H1 (cell line): ENCODE measurements around the gene ZFTA. TPM values are rescaled to one million over a fixed set of nuclear protein-coding genes. Genes with fewer than 3 reads are reported as not detected.

Experiments
- RNF2 ChIP-seq: fragments of 200-900, 300-1000 bp; sonication (generic); IDR thresholded peaks from 2 replicates; pipeline ENCODE4 v1.7.1; 2016; ENCODE audit warnings: borderline replicate concordance, low read depth, mild to moderate bottlenecking, antibody characterized with exemption, low read length; ENCODE audit not compliant: poor library complexity, severe bottlenecking; ENCODE audit errors: missing control alignments
- polyA plus RNA-seq, 7 experiments: library from polyadenylated mRNA; depleted of rRNA in 3 of 7; stranded (reverse) in 5 of 7; unstranded in 2 of 7; fragments of >200 nt in 5 of 7; fragments of 200-250 nt in 2 of 7; gene quantifications; 1 replicate in 5 of 7; 2 replicates in 1 of 7; 4 replicates in 1 of 7; pipeline versions ENCODE4 v1.2.1 to v1.2.3, GENCODE V29; 2011 to 2013; ENCODE audit warnings: missing spikeins in 2 of 7, mixed read lengths in 2 of 7
- total RNA-seq: library from RNA; stranded (reverse); fragmentation: NEBNext Ultra II Directional; extraction: Animal tissue kit (Norgen Biotek cat#: 25700); gene quantifications from 2 replicates; pipeline ENCODE4 v1.2.1, GENCODE V29; 2021

ZFTA gene
- total and polyA plus RNA-seq, 2 of the 8 experiments (the other 6 are each of a cell fraction or from before 2014, with no cell fraction given): 9.5 to 34.0 TPM

DNA sequence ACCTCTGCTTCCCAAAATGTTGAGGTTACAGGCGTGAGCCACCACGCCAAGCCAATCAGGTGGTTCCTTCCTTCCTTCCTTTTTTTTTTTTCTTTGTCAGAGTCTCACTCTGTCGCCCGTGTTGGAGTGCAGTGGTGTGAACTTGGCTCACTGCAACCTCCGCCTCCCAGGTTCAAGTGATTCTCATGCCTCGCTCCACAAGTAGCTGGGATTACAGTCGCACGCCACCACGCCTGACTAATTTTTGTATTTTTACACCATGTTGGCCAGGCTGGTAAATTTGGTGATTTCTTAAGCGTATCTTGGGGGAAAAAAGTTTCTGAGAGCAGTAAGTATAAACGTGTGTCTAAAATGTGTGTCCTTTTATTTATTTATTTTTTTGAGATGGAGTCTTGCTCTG is 26.5 kb upstream of the ZFTA start (continued):
- TF ChIP-seq RNF2: no peak
